Small intestine (tissue), 7 donors: ENCODE results near the gene ESRRB. TPM values are rescaled to one million over a fixed set of nuclear protein-coding genes. Genes with fewer than 3 reads are reported as not detected.

ENCODE experiments used
- DNase-seq, 2 donors: peaks; one replicate each; pipeline versions ENCODE4 v3.0.0 to v3.0.0-alpha.2; 2013
- FAIRE-seq: peaks from 2 replicates; lab custom pipeline; 2012; peaks lifted over from hg19 to GRCh38; lab: Jason Lieb, UNC
- H3K27ac ChIP-seq, 3 donors: one replicate each; pipeline ENCODE4 v1.5.1; 2013; ENCODE audit warnings: low read length in 2 of 3, mild to moderate bottlenecking in 2 of 3, control low read depth in 1 of 3, inconsistent platforms in 1 of 3, low read depth in 1 of 3, moderate library complexity in 1 of 3
- H3K27me3 ChIP-seq, 3 donors: one replicate each; pipeline ENCODE4 v1.6.1; 2013; ENCODE audit warnings: low read length in 3 of 3, inconsistent platforms in 1 of 3; ENCODE audit not compliant: control insufficient read depth in 3 of 3, insufficient read depth in 3 of 3
- H3K36me3 ChIP-seq, 3 donors: one replicate each; pipeline ENCODE4 v1.6.1; 2013; ENCODE audit warnings: low read length in 3 of 3, inconsistent platforms in 1 of 3, low read depth in 1 of 3, mild to moderate bottlenecking in 1 of 3, moderate library complexity in 1 of 3; ENCODE audit not compliant: control insufficient read depth in 3 of 3, insufficient read depth in 2 of 3
- H3K4me1 ChIP-seq, 3 donors: one replicate each; pipeline ENCODE4 v1.6.1; 2013; ENCODE audit warnings: low read length in 2 of 3, inconsistent platforms in 1 of 3, low read depth in 1 of 3, mild to moderate bottlenecking in 1 of 3, moderate library complexity in 1 of 3; ENCODE audit not compliant: control insufficient read depth in 3 of 3, insufficient read depth in 2 of 3
- H3K4me3 ChIP-seq, 3 donors: one replicate each; pipeline ENCODE4 v1.5.1; 2013; ENCODE audit warnings: low read length in 3 of 3, control low read depth in 1 of 3, inconsistent platforms in 1 of 3, low read depth in 1 of 3, mild to moderate bottlenecking in 1 of 3, moderate library complexity in 1 of 3
- H3K9me3 ChIP-seq, 2 donors: one replicate each; pipeline ENCODE4 v1.6.1; 2013; ENCODE audit warnings: low read depth in 1 of 2, low read length in 1 of 2; ENCODE audit not compliant: control insufficient read depth in 2 of 2, insufficient read depth in 1 of 2
- WGBS, 3 donors: extraction: QIAGEN DNeasy Blood & Tissue Kit; methylation state at CpG; one replicate each; pipeline ENCODE4 v1.1.7; 2013; 5-methylcytosine and 5-hydroxymethylcytosine counted together
- polyA plus RNA-seq, 4 donors: library from polyadenylated mRNA; stranded (reverse) in 3 of 4; unstranded in 1 of 4; fragments of 200-250 nt in 3 of 4; fragments of 120-200 nt in 1 of 4; gene quantifications; one replicate each; pipeline versions ENCODE4 v1.2.1 to v1.2.3, GENCODE V29; 2013
- donor health status: healthy with polysubstance abuse.
- donor health status: control.
- donor health status: control.
- donor health status: Bipolar disorder and iron deficiency.
- donor health status: healthy.

ESRRB gene
- polyA plus RNA-seq, 4 donors: 0.04 to 0.54 (median 0.13) TPM; not detected in 1

- Histone ChIP-seq H3K4me1 (no peaks in the 10 kb centered on the region), H3K4me3 (no peak overlapping the region), H3K36me3 (no peaks in the 10 kb centered on the region), H3K27ac (no peak overlapping the region), H3K27me3 (peaks cover 0 to 12% (median 0%) of the 10 kb centered on the region in 3 donors), H3K9me3 (no peaks in the 10 kb centered on the region)
- no peak for FAIRE-seq
- 72 to 86% (median 84%) methylated on average over 7 of the region's 7 CpGs for WGBS, 3 donors
- DNase-seq: no peak
Measured at GRCh38 chr14:76405627-76406026, 29.7 kb downstream of the ESRRB start.

- H3K27ac ChIP-seq: no peak overlapping the region
- H3K4me1 ChIP-seq: no peaks in the 10 kb centered on the region
- WGBS, 3 donors: 59 to 67% (median 67%) methylated on average over 9 of the region's 9 CpGs
- peaks cover 0 to 18% (median 3%) of the 10 kb centered on the region in 3 donors for H3K27me3 ChIP-seq
- H3K9me3 ChIP-seq: no peaks in the 10 kb centered on the region
- H3K36me3 ChIP-seq: no peaks in the 10 kb centered on the region
- DNase-seq: no peak
- no peak overlapping the region for H3K4me3 ChIP-seq
- FAIRE-seq: no peak
Measured at GRCh38 chr14:76407449-76408150, 31.7 kb downstream of the ESRRB start.

- H3K9me3 ChIP-seq: no peaks in the 10 kb centered on the region
- H3K4me3 ChIP-seq: no peak overlapping the region
- H3K27ac ChIP-seq: no peak overlapping the region
- H3K36me3 ChIP-seq: no peaks in the 10 kb centered on the region
- H3K27me3 ChIP-seq: peaks cover 0 to 24% (median 3%) of the 10 kb centered on the region in 3 donors
- H3K4me1 ChIP-seq: no peaks in the 10 kb centered on the region
- no peak for FAIRE-seq
- WGBS, 3 donors: 81 to 91% (median 84%) methylated on average over 1 of the region's 1 CpG
- DNase-seq: no peak
Measured at GRCh38 chr14:76408877-76409276, 32.9 kb downstream of the ESRRB start.

- no peaks in the 10 kb centered on the region for H3K4me1 ChIP-seq
- peaks cover 0 to 19% (median 7%) of the 10 kb centered on the region in 3 donors for H3K27me3 ChIP-seq
- 20 to 27% (median 21%) methylated on average over 5 of the region's 5 CpGs for WGBS, 3 donors
- H3K4me3 ChIP-seq: no peak overlapping the region
- no peaks in the 10 kb centered on the region for H3K36me3 ChIP-seq
- no peak overlapping the region for H3K27ac ChIP-seq
- FAIRE-seq (no peak), DNase-seq (no peak)
- H3K9me3 ChIP-seq: no peaks in the 10 kb centered on the region
Measured at GRCh38 chr14:76412501-76412900, 36.6 kb downstream of the ESRRB start.

- Histone ChIP-seq H3K4me1 (no peaks in the 10 kb centered on the region), H3K36me3 (no peaks in the 10 kb centered on the region), H3K27me3 (peaks cover 0 to 18% (median 7%) of the 10 kb centered on the region in 3 donors), H3K27ac (no peak overlapping the region), H3K4me3 (no peak overlapping the region), H3K9me3 (no peaks in the 10 kb centered on the region)
- DNase-seq (no peak), FAIRE-seq (no peak)
- WGBS, 3 donors: 31 to 61% (median 48%) methylated on average over 10 to 22 of the region's 23 CpGs
Measured at GRCh38 chr14:76413106-76413961, 37.4 kb downstream of the ESRRB start.

GRCh38 chr14:76413962-76414600 is 38.1 kb downstream of the ESRRB start:
- WGBS, 3 donors: 7 to 15% (median 14%) methylated on average over 20 to 32 of the region's 36 CpGs

GRCh38 chr14:76419399-76419798 is 43.5 kb downstream of the ESRRB start:
- FAIRE-seq (no peak), DNase-seq (no peak)
- Histone ChIP-seq H3K9me3 (no peaks in the 10 kb centered on the region), H3K36me3 (no peaks in the 10 kb centered on the region), H3K27me3 (peaks cover 0 to 6% (median 4%) of the 10 kb centered on the region in 3 donors), H3K4me3 (no peak overlapping the region), H3K4me1 (no peaks in the 10 kb centered on the region), H3K27ac (no peak overlapping the region)
- WGBS, 3 donors: 43 to 50% (median 43%) methylated on average over 3 of the region's 3 CpGs

More at GRCh38 chr14:76413962-76414600, 38.1 kb downstream of the ESRRB start:
- no peak for FAIRE-seq
- H3K9me3 ChIP-seq: no peaks in the 10 kb centered on the region
- H3K27me3 ChIP-seq: peaks cover 0 to 18% (median 7%) of the 10 kb centered on the region in 3 donors
- no peak overlapping the region for H3K4me3 ChIP-seq
- H3K27ac ChIP-seq: no peak overlapping the region
- DNase-seq: no peak
- H3K4me1 ChIP-seq: no peaks in the 10 kb centered on the region
- no peaks in the 10 kb centered on the region for H3K36me3 ChIP-seq

- Histone ChIP-seq H3K4me1 (no peaks in the 10 kb centered on the region), H3K36me3 (no peaks in the 10 kb centered on the region), H3K27me3 (no peaks in the 10 kb centered on the region), H3K27ac (no peak overlapping the region), H3K9me3 (no peaks in the 10 kb centered on the region), H3K4me3 (no peak overlapping the region)
- WGBS, 3 donors: 41 to 48% (median 43%) methylated on average over 4 of the region's 4 CpGs
- FAIRE-seq (no peak), DNase-seq (no peak)
Measured at GRCh38 chr14:76420827-76421226, 44.9 kb downstream of the ESRRB start.
